H9 (cell line): ENCODE measurements around the gene DDX59. TPM values are rescaled to one million over a fixed set of nuclear protein-coding genes. Genes with fewer than 3 reads are reported as not detected.

ENCODE experiments used
- DNase-seq: peaks from one replicate; pipeline ENCODE4 v3.0.0-alpha.2; 2017
- H2AFZ ChIP-seq: one replicate; pipeline ENCODE4 v1.6.1; 2013; ENCODE audit warnings: mild to moderate bottlenecking, low read length, control low read depth, moderate library complexity
- H2AK5ac ChIP-seq: 2 replicates; pipeline ENCODE4 v1.6.1; 2013; ENCODE audit warnings: low read length, control low read depth, mixed read lengths; ENCODE audit not compliant: insufficient read length
- H2BK120ac ChIP-seq: one replicate; pipeline ENCODE4 v1.6.1; 2013; ENCODE audit warnings: low read depth, mild to moderate bottlenecking, low read length, control low read depth, inconsistent platforms; ENCODE audit not compliant: poor library complexity, severe bottlenecking
- H2BK12ac ChIP-seq: 2 replicates; pipeline ENCODE4 v1.6.1; 2013; ENCODE audit warnings: low read length, control low read depth, mixed read lengths, low read depth; ENCODE audit not compliant: insufficient read length
- H2BK15ac ChIP-seq: 2 replicates; pipeline ENCODE4 v1.6.1; 2013; ENCODE audit warnings: low read depth, low read length, control low read depth
- H2BK20ac ChIP-seq: one replicate; pipeline ENCODE4 v1.6.1; 2013; ENCODE audit warnings: low read depth, mild to moderate bottlenecking, low read length, control low read depth, inconsistent platforms; ENCODE audit not compliant: poor library complexity, severe bottlenecking
- H2BK5ac ChIP-seq: 2 replicates; pipeline ENCODE4 v1.6.1; 2013; ENCODE audit warnings: low read length, control low read depth, mixed read lengths; ENCODE audit not compliant: insufficient read length
- H3K14ac ChIP-seq: 2 replicates; pipeline ENCODE4 v1.6.1; 2013; ENCODE audit warnings: low read length, control low read depth; ENCODE audit not compliant: insufficient read depth
- H3K18ac ChIP-seq: 2 replicates; pipeline ENCODE4 v1.6.1; 2013; ENCODE audit warnings: low read depth, mild to moderate bottlenecking, mixed read lengths, low read length, control low read depth; ENCODE audit not compliant: insufficient read length
- H3K23ac ChIP-seq: 2 replicates; pipeline ENCODE4 v1.6.1; 2013; ENCODE audit warnings: low read length, control low read depth, mixed read lengths, low read depth; ENCODE audit not compliant: insufficient read length
- H3K23me2 ChIP-seq: 2 replicates; pipeline ENCODE4 v1.6.1; 2013; ENCODE audit warnings: low read depth, mild to moderate bottlenecking, mixed read lengths, low read length, control low read depth; ENCODE audit not compliant: insufficient read length, poor library complexity, severe bottlenecking
- H3K27ac ChIP-seq: 2 replicates; pipeline ENCODE4 v1.5.1; 2013; ENCODE audit warnings: low read length, control low read depth, mixed read lengths, low read depth; ENCODE audit not compliant: insufficient read length
- H3K27me3 ChIP-seq: 2 replicates; pipeline ENCODE4 v1.6.1; 2013; ENCODE audit warnings: low read length, control low read depth, inconsistent platforms; ENCODE audit not compliant: insufficient read depth
- H3K4ac ChIP-seq: 2 replicates; pipeline ENCODE4 v1.6.1; 2013; ENCODE audit warnings: low read depth, mild to moderate bottlenecking, control low read depth, inconsistent platforms, low read length, moderate library complexity
- H3K4me1 ChIP-seq: 2 replicates; pipeline ENCODE4 v1.6.1; 2013; ENCODE audit warnings: low read length, control low read depth, inconsistent platforms; ENCODE audit not compliant: insufficient read depth
- H3K4me2 ChIP-seq: 2 replicates; pipeline ENCODE4 v1.6.1; 2013; ENCODE audit warnings: low read length, control low read depth, mixed read lengths; ENCODE audit not compliant: insufficient read length, insufficient read depth
- H3K56ac ChIP-seq: 2 replicates; pipeline ENCODE4 v1.6.1; 2013; ENCODE audit warnings: low read depth, mild to moderate bottlenecking, mixed read lengths, low read length, control low read depth; ENCODE audit not compliant: insufficient read length
- H3K79me1 ChIP-seq: 2 replicates; pipeline ENCODE4 v1.6.1; 2013; ENCODE audit warnings: low read depth, mild to moderate bottlenecking, moderate library complexity, low read length, control low read depth, inconsistent platforms; ENCODE audit not compliant: insufficient read depth, poor library complexity, severe bottlenecking
- H3K79me2 ChIP-seq: 2 replicates; pipeline ENCODE4 v1.6.1; 2013; ENCODE audit warnings: low read length, control low read depth, inconsistent platforms; ENCODE audit not compliant: insufficient read depth
- H3K9ac ChIP-seq: 2 replicates; pipeline ENCODE4 v1.6.1; 2013; ENCODE audit warnings: low read length, control low read depth, mixed read lengths; ENCODE audit not compliant: insufficient read length; ENCODE audit errors: extremely low read depth
- H3K9me3 ChIP-seq: one replicate; pipeline ENCODE4 v1.6.1; 2013; ENCODE audit warnings: low read depth, low read length, inconsistent platforms; ENCODE audit not compliant: control insufficient read depth
- H3T11ph ChIP-seq: one replicate; pipeline ENCODE4 v1.6.1; 2013; ENCODE audit warnings: mild to moderate bottlenecking, low read length, control low read depth, inconsistent platforms
- H4K20me1 ChIP-seq: one replicate; pipeline ENCODE4 v1.6.1; 2013; ENCODE audit not compliant: control insufficient read depth, insufficient read length, insufficient read depth
- H4K5ac ChIP-seq: 2 replicates; pipeline ENCODE4 v1.6.1; 2013; ENCODE audit warnings: low read depth, mild to moderate bottlenecking, mixed read lengths, low read length, control low read depth; ENCODE audit not compliant: insufficient read length
- H4K8ac ChIP-seq: replicated peaks from 2 replicates; pipeline ENCODE4 v1.6.1; 2013; ENCODE audit warnings: low read length, control low read depth, mixed read lengths, low read depth; ENCODE audit not compliant: insufficient read length
- H4K91ac ChIP-seq: 2 replicates; pipeline ENCODE4 v1.6.1; 2013; ENCODE audit warnings: low read depth, mild to moderate bottlenecking, moderate library complexity, mixed read lengths, low read length, control low read depth; ENCODE audit not compliant: insufficient read length
- H3K27ac Mint-ChIP-seq, 3 experiments: 2 replicates in 2 of 3; 3 replicates in 1 of 3; pipeline ENCODE4 v1.8.0; 2020 to 2021; ENCODE audit warnings: mixed read lengths in 3 of 3, mild to moderate bottlenecking in 1 of 3, moderate library complexity in 1 of 3
- H3K27me3 Mint-ChIP-seq: 2 replicates; pipeline ENCODE4 v1.8.0; 2021; ENCODE audit warnings: low read depth, mild to moderate bottlenecking, moderate library complexity, mixed read lengths
- H3K36me3 Mint-ChIP-seq, 3 experiments: 2 replicates in 2 of 3; 3 replicates in 1 of 3; pipeline ENCODE4 v1.8.0; 2020 to 2021; ENCODE audit warnings: low read depth in 3 of 3, mixed read lengths in 3 of 3; ENCODE audit not compliant: insufficient read depth in 1 of 3
- H3K4me1 Mint-ChIP-seq, 2 experiments: 2 replicates each; pipeline ENCODE4 v1.8.0; 2020; ENCODE audit warnings: mixed read lengths in 2 of 2
- H3K4me3 Mint-ChIP-seq, 2 experiments: 2 replicates in 1 of 2; 3 replicates in 1 of 2; pipeline ENCODE4 v1.8.0; 2020 to 2021; ENCODE audit warnings: mild to moderate bottlenecking in 2 of 2, mixed read lengths in 2 of 2, moderate library complexity in 1 of 2
- H3K9me3 Mint-ChIP-seq, 2 experiments: 2 replicates in 1 of 2; 3 replicates in 1 of 2; pipeline ENCODE4 v1.8.0; 2020; ENCODE audit warnings: mild to moderate bottlenecking in 2 of 2, mixed read lengths in 2 of 2, moderate library complexity in 1 of 2
- CTCF ChIP-seq: fragments of 200-600 bp; sonication (generic); conservative IDR thresholded peaks from 3 replicates; pipeline ENCODE4 v1.8.0; 2021; ENCODE audit warnings: antibody characterized with exemption, mild to moderate bottlenecking
- WGBS: extraction: QIAGEN DNeasy Blood & Tissue Kit; methylation state at CpG from one replicate; pipeline ENCODE4 v1.1.7; 2013; ENCODE audit warnings: missing lambda C conversion rate, low lambda C conversion rate, mixed read lengths; ENCODE audit not compliant: insufficient read length; ENCODE audit errors: extremely low coverage; 5-methylcytosine and 5-hydroxymethylcytosine counted together
- total RNA-seq: library from RNA; stranded (reverse); gene quantifications from 2 replicates; pipeline ENCODE4 v1.2.1, GENCODE V29; 2021

The DDX59 gene
- total RNA-seq, 1 experiment from 2014 or later = 14.0 TPM

- no peak overlapping the region for H3K9ac ChIP-seq
- H3K4me3 Mint-ChIP-seq = no peak overlapping the region
- no peak overlapping the region for H3K18ac ChIP-seq
- H3K27me3 ChIP-seq = no peaks in the 10 kb centered on the region
- H3K79me2 ChIP-seq = peaks cover 2% of the 10 kb centered on the region; the same call in 1 of the 2 replicates
- no peaks in the 10 kb centered on the region for H3K9me3 Mint-ChIP-seq
- no peak overlapping the region for H2BK15ac ChIP-seq
- no peaks in the 10 kb centered on the region for H3K23me2 ChIP-seq
- no peak overlapping the region for H2BK120ac ChIP-seq
- H2AFZ ChIP-seq = no peak overlapping the region
- no peak overlapping the region for H3K4ac ChIP-seq
- H3K9me3 ChIP-seq = no peaks in the 10 kb centered on the region
- WGBS = no CpG with 5 or more reads among the region's 4 CpGs
- H3T11ph ChIP-seq = no peak overlapping the region
- no peaks in the 10 kb centered on the region for H3K27me3 Mint-ChIP-seq
- DNase-seq = no peak
- no peak overlapping the region for H4K8ac ChIP-seq
- no peaks in the 10 kb centered on the region for H3K79me1 ChIP-seq
- no peak overlapping the region for H2BK5ac ChIP-seq
- H3K27ac ChIP-seq = no peak overlapping the region
- no peak overlapping the region for H3K4me2 ChIP-seq
- no peak for TF ChIP-seq CTCF
- no peak overlapping the region for H3K56ac ChIP-seq
- no peak overlapping the region for H2AK5ac ChIP-seq
- H3K36me3 Mint-ChIP-seq = no peaks in the 10 kb centered on the region
- H3K14ac ChIP-seq = no peak overlapping the region
- no peak overlapping the region for H3K23ac ChIP-seq
- H2BK20ac ChIP-seq = no peak overlapping the region
- no peak overlapping the region for H2BK12ac ChIP-seq
- H4K20me1 ChIP-seq = no peaks in the 10 kb centered on the region
- H3K27ac Mint-ChIP-seq = no peak overlapping the region
- no peak overlapping the region for H4K5ac ChIP-seq
- H3K4me1 Mint-ChIP-seq = peaks cover 11 to 16% of the 10 kb centered on the region in 2 experiments
- H4K91ac ChIP-seq = no peak overlapping the region
- no peaks in the 10 kb centered on the region for H3K4me1 ChIP-seq
Measured at GRCh38 chr1:200684015-200684414, 14.3 kb upstream of the DDX59 start.
